Liver (tissue), 9 donors: ENCODE data around the gene FYB2. TPM values are rescaled to one million over a fixed set of nuclear protein-coding genes. Genes with fewer than 3 reads are reported as not detected.

Source experiments
- DNase-seq: peaks from one replicate; pipeline ENCODE4 v3.0.0-alpha.2; 2017; ENCODE audit warnings: low spot score
- H3K27ac ChIP-seq, 2 donors: one replicate each; pipeline ENCODE4 v1.7.0; 2013; ENCODE audit warnings: inconsistent platforms in 2 of 2, low read length in 2 of 2, control low read depth in 1 of 2, low read depth in 1 of 2, mild to moderate bottlenecking in 1 of 2
- H3K27me3 ChIP-seq, 4 donors: one replicate each; pipeline versions ENCODE4 v1.6.1 to v1.7.0; 2013; ENCODE audit warnings: low read length in 3 of 4, inconsistent platforms in 1 of 4, mild to moderate bottlenecking in 1 of 4, moderate library complexity in 1 of 4; ENCODE audit not compliant: control insufficient read depth in 4 of 4, insufficient read depth in 4 of 4
- H3K36me3 ChIP-seq, 4 donors: one replicate each; pipeline versions ENCODE4 v1.6.1 to v1.7.0; 2013; ENCODE audit warnings: low read length in 3 of 4, mild to moderate bottlenecking in 3 of 4, low read depth in 1 of 4, moderate library complexity in 1 of 4; ENCODE audit not compliant: control insufficient read depth in 4 of 4, insufficient read depth in 3 of 4
- H3K4me1 ChIP-seq, 4 donors: one replicate each; pipeline versions ENCODE4 v1.6.1 to v1.7.0; 2013; ENCODE audit warnings: low read length in 3 of 4, mild to moderate bottlenecking in 3 of 4, moderate library complexity in 1 of 4; ENCODE audit not compliant: control insufficient read depth in 4 of 4, insufficient read depth in 4 of 4
- H3K4me3 ChIP-seq, 3 donors: one replicate each; pipeline versions ENCODE4 v1.6.1 to v1.7.0; 2013; ENCODE audit warnings: low read length in 3 of 3, control low read depth in 1 of 3, low read depth in 1 of 3, mild to moderate bottlenecking in 1 of 3
- H3K9ac ChIP-seq, 2 donors: one replicate each; pipeline ENCODE4 v1.7.0; 2013; ENCODE audit warnings: low read length in 2 of 2, mild to moderate bottlenecking in 2 of 2, moderate library complexity in 2 of 2, control low read depth in 1 of 2, low read depth in 1 of 2
- H3K9me3 ChIP-seq, 4 donors: one replicate each; pipeline versions ENCODE4 v1.6.1 to v1.7.0; 2013; ENCODE audit warnings: low read length in 3 of 4; ENCODE audit not compliant: control insufficient read depth in 4 of 4
- ATF3 ChIP-seq: IDR thresholded peaks from 2 replicates; pipeline ENCODE4 v1.6.1; 2016; ENCODE audit warnings: antibody characterized with exemption
- EGR1 ChIP-seq, 2 donors: IDR thresholded peaks; 2 replicates each; pipeline ENCODE4 v1.6.1; 2016 to 2018; ENCODE audit warnings: antibody characterized with exemption in 2 of 2, low read depth in 2 of 2
- FOXA1 ChIP-seq: IDR thresholded peaks from 2 replicates; pipeline ENCODE4 v1.6.1; 2016; ENCODE audit warnings: antibody characterized with exemption
- FOXA2 ChIP-seq: IDR thresholded peaks from 2 replicates; pipeline ENCODE4 v1.6.1; 2016; ENCODE audit warnings: antibody characterized with exemption
- GABPA ChIP-seq, 2 donors: IDR thresholded peaks in 1 of 2; conservative IDR thresholded peaks in 1 of 2; 2 replicates each; pipeline ENCODE4 v1.6.1; 2016; ENCODE audit warnings: antibody characterized with exemption in 2 of 2, mild to moderate bottlenecking in 1 of 2, moderate library complexity in 1 of 2
- HNF4A ChIP-seq, 2 donors: conservative IDR thresholded peaks; 2 replicates each; pipeline ENCODE4 v1.6.1; 2016; ENCODE audit warnings: antibody characterized with exemption in 2 of 2, mild to moderate bottlenecking in 2 of 2
- HNF4G ChIP-seq: IDR thresholded peaks from 2 replicates; pipeline ENCODE4 v1.6.1; 2016; ENCODE audit warnings: antibody characterized with exemption
- JUND ChIP-seq, 2 donors: IDR thresholded peaks; 2 replicates each; pipeline ENCODE4 v1.6.1; 2016; ENCODE audit warnings: antibody characterized with exemption in 2 of 2
- MAX ChIP-seq: IDR thresholded peaks from 2 replicates; pipeline ENCODE4 v1.6.1; 2016; ENCODE audit warnings: antibody characterized with exemption
- NR2F2 ChIP-seq: IDR thresholded peaks from 2 replicates; pipeline ENCODE4 v1.6.1; 2016; ENCODE audit warnings: antibody characterized with exemption
- RAD21 ChIP-seq, 2 donors: IDR thresholded peaks; 2 replicates each; pipeline ENCODE4 v1.6.1; 2016; ENCODE audit warnings: antibody characterized with exemption in 2 of 2, mild to moderate bottlenecking in 2 of 2
- RXRA ChIP-seq, 2 donors: IDR thresholded peaks; 2 replicates each; pipeline ENCODE4 v1.6.1; 2017 to 2018; ENCODE audit warnings: antibody characterized with exemption in 2 of 2, mild to moderate bottlenecking in 1 of 2
- SP1 ChIP-seq: IDR thresholded peaks from 2 replicates; pipeline ENCODE4 v1.6.1; 2018; ENCODE audit warnings: antibody characterized with exemption, mild to moderate bottlenecking
- TAF1 ChIP-seq: conservative IDR thresholded peaks from 2 replicates; pipeline ENCODE4 v1.6.1; 2016; ENCODE audit warnings: antibody characterized with exemption, mild to moderate bottlenecking
- YY1 ChIP-seq: IDR thresholded peaks from 2 replicates; pipeline ENCODE4 v1.6.1; 2016; ENCODE audit warnings: antibody characterized with exemption, mild to moderate bottlenecking
- WGBS: extraction: QIAGEN DNeasy Blood & Tissue Kit; methylation state at CpG from one replicate; pipeline ENCODE4 v1.1.7; 2013; 5-methylcytosine and 5-hydroxymethylcytosine counted together
- polyA plus RNA-seq, 2 donors: library from polyadenylated mRNA; stranded (reverse) in 1 of 2; unstranded in 1 of 2; fragments of 200-250 nt in 1 of 2; fragments of >200 nt in 1 of 2; fragmentation: Nextera tagmentation in 1 of 2; extraction: Ambion mirVana in 1 of 2; gene quantifications; one replicate each; pipeline versions ENCODE4 v1.2.1 to v1.2.3, GENCODE V29; 2013 to 2015
- total RNA-seq, 2 donors: library from RNA; depleted of rRNA; stranded (reverse); fragments of >200 nt; gene quantifications; one replicate each; pipeline ENCODE4 v1.2.3, GENCODE V29; 2014
- TF ChIP-seq, protein P1 (sequence below): fragments of 150-350 bp; IDR thresholded peaks from 2 replicates; pipeline ENCODE4 v1.5.1; 2017; ENCODE audit warnings: improper control_type of control experiment, low read depth, low read length; ENCODE audit not compliant: missing input control
- TF ChIP-seq, protein P2 (sequence below): IDR thresholded peaks from 2 replicates; pipeline ENCODE4 v1.6.1; 2016; ENCODE audit warnings: antibody characterized with exemption
- TF ChIP-seq, protein P3 (sequence below): IDR thresholded peaks from 2 replicates; pipeline ENCODE4 v1.6.1; 2016; ENCODE audit warnings: antibody characterized with exemption, mild to moderate bottlenecking
- donor health status: healthy.
- donor health status: healthy.
- donor health status: healthy.
- donor health status: healthy.
- donor health status: healthy.

The FYB2 gene
- total and polyA plus RNA-seq, 4 donors: 3.3 to 31.3 (median 16.2) TPM

GRCh38 chr1:56850922-56851321, 31.7 kb upstream of the FYB2 start (continued):
- TF ChIP-seq, protein P1, sequence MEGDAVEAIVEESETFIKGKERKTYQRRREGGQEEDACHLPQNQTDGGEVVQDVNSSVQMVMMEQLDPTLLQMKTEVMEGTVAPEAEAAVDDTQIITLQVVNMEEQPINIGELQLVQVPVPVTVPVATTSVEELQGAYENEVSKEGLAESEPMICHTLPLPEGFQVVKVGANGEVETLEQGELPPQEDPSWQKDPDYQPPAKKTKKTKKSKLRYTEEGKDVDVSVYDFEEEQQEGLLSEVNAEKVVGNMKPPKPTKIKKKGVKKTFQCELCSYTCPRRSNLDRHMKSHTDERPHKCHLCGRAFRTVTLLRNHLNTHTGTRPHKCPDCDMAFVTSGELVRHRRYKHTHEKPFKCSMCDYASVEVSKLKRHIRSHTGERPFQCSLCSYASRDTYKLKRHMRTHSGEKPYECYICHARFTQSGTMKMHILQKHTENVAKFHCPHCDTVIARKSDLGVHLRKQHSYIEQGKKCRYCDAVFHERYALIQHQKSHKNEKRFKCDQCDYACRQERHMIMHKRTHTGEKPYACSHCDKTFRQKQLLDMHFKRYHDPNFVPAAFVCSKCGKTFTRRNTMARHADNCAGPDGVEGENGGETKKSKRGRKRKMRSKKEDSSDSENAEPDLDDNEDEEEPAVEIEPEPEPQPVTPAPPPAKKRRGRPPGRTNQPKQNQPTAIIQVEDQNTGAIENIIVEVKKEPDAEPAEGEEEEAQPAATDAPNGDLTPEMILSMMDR: no peak
- no peak for TF ChIP-seq RAD21 (IDR thresholded peaks at IDR 0.05)
- TF ChIP-seq SP1: no peak
- TF ChIP-seq YY1: no peak

DNA sequence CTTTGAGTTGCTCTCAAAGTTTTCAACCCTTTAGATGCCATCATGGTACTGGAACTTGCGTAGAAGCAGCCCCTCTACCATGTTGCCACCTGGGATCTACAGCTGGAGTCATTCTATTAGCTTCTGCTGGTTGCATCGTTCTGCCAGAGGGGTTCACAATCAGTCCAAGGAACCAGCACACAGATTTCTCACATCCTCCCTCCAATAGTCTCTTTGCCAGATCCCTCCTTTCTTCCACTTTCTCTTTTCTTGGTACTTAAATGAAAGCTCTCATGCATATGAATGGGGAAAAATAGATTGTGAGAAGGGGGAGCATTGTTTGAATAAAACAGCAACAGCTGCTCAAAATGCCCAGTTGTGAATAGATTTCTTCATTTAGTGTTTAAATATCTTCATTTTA, 31.2 kb upstream of the FYB2 start:
- Histone ChIP-seq H3K36me3 (no peaks in the 10 kb centered on the region), H3K9ac (no peak overlapping the region), H3K9me3 (no peaks in the 10 kb centered on the region), H3K4me1 (peaks cover 0 to 18% (median 8%) of the 10 kb centered on the region in 4 donors), H3K27ac (no peak overlapping the region), H3K27me3 (no peaks in the 10 kb centered on the region), H3K4me3 (no peak overlapping the region)
- 95% methylated on average over 2 of the region's 2 CpGs for WGBS
- TF ChIP-seq, protein P2, sequence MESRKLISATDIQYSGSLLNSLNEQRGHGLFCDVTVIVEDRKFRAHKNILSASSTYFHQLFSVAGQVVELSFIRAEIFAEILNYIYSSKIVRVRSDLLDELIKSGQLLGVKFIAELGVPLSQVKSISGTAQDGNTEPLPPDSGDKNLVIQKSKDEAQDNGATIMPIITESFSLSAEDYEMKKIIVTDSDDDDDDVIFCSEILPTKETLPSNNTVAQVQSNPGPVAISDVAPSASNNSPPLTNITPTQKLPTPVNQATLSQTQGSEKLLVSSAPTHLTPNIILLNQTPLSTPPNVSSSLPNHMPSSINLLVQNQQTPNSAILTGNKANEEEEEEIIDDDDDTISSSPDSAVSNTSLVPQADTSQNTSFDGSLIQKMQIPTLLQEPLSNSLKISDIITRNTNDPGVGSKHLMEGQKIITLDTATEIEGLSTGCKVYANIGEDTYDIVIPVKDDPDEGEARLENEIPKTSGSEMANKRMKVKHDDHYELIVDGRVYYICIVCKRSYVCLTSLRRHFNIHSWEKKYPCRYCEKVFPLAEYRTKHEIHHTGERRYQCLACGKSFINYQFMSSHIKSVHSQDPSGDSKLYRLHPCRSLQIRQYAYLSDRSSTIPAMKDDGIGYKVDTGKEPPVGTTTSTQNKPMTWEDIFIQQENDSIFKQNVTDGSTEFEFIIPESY: no peak
- TF ChIP-seq TAF1 (no peak), RXRA (IDR thresholded peaks at IDR 0.05) (no peak), ATF3 (no peak), FOXA1 (no peak), MAX (no peak), RAD21 (IDR thresholded peaks at IDR 0.05) (no peak), FOXA2 (no peak), SP1 (no peak), HNF4A (conservative IDR thresholded peaks at IDR 0.05) (no peak), EGR1 (IDR thresholded peaks at IDR 0.05; ENCODE audit: low read depth in 2 of 2) (no peak), JUND (IDR thresholded peaks at IDR 0.05) (no peak), HNF4G (no peak), YY1 (no peak), NR2F2 (no peak), GABPA (IDR thresholded peaks at IDR 0.05 in 1 of 2, conservative IDR thresholded peaks at IDR 0.05 in 1 of 2) (no peak)
- TF ChIP-seq, protein P3, sequence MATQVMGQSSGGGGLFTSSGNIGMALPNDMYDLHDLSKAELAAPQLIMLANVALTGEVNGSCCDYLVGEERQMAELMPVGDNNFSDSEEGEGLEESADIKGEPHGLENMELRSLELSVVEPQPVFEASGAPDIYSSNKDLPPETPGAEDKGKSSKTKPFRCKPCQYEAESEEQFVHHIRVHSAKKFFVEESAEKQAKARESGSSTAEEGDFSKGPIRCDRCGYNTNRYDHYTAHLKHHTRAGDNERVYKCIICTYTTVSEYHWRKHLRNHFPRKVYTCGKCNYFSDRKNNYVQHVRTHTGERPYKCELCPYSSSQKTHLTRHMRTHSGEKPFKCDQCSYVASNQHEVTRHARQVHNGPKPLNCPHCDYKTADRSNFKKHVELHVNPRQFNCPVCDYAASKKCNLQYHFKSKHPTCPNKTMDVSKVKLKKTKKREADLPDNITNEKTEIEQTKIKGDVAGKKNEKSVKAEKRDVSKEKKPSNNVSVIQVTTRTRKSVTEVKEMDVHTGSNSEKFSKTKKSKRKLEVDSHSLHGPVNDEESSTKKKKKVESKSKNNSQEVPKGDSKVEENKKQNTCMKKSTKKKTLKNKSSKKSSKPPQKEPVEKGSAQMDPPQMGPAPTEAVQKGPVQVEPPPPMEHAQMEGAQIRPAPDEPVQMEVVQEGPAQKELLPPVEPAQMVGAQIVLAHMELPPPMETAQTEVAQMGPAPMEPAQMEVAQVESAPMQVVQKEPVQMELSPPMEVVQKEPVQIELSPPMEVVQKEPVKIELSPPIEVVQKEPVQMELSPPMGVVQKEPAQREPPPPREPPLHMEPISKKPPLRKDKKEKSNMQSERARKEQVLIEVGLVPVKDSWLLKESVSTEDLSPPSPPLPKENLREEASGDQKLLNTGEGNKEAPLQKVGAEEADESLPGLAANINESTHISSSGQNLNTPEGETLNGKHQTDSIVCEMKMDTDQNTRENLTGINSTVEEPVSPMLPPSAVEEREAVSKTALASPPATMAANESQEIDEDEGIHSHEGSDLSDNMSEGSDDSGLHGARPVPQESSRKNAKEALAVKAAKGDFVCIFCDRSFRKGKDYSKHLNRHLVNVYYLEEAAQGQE: no peak
- TF ChIP-seq, protein P1: no peak
- no peak for DNase-seq
